ENCODE data around the gene CIT. TPM values are rescaled to one million over a fixed set of nuclear protein-coding genes. Genes with fewer than 3 reads are reported as not detected.
A peak's percentile ranks its signal among the peaks of the same experiment; 100 is the strongest.

The CIT gene
- total and polyA plus RNA-seq, 2 donors (not counting 1 experiment from before 2014, with no cell fraction given), result 6.8 to 25.4 TPM

GRCh38 chr12:119775246-119775895 lies 101.7 kb downstream of the CIT start:
- no peaks in the 10 kb centered on the region for H3K27me3 ChIP-seq (ENCODE audit: control insufficient read depth, insufficient read depth, low read length)
- DNase-seq (ENCODE audit: low read depth in 2 of 2), result no peak
- H3K9me3 ChIP-seq (ENCODE audit: control insufficient read depth, insufficient read depth, low read depth, low read length), result no peaks in the 10 kb centered on the region
- no peak overlapping the region for H3K9ac ChIP-seq (ENCODE audit: insufficient read depth, low read length)
- H3K4me1 ChIP-seq (ENCODE audit: control insufficient read depth, extremely low read depth, insufficient read depth, low read length), result no peaks in the 10 kb centered on the region
- no peaks in the 10 kb centered on the region for H4K20me1 ChIP-seq (ENCODE audit: control insufficient read depth, extremely low read depth, insufficient read depth, low read length)
- H3K4me2 ChIP-seq (ENCODE audit: extremely low read depth, insufficient read depth, low read length), result no peak overlapping the region
- no peak overlapping the region for H3K27ac ChIP-seq (ENCODE audit: insufficient read depth, low read length)
- H2AFZ ChIP-seq (ENCODE audit: low read length), result no peak overlapping the region
- no peak overlapping the region for H3K4me3 ChIP-seq (replicated peaks in 1 of 4; ENCODE audit: control extremely low read depth in 1 of 4, insufficient read depth in 1 of 4, low read depth in 3 of 4, low read length in 4 of 4)
- H3K36me3 ChIP-seq (ENCODE audit: control insufficient read depth, insufficient read depth, low read length), result peaks cover 4% of the 10 kb centered on the region
- no peak for TF ChIP-seq CTCF (conservative IDR thresholded peaks at IDR 0.05 in 1 of 2, IDR thresholded peaks at IDR 0.05 in 1 of 2; ENCODE audit: low read depth in 1 of 2, low read length in 2 of 2)
- TF ChIP-seq EZH2 (IDR thresholded peaks at IDR 0.05; ENCODE audit: low read length, missing control alignments), result no peak
- no peaks in the 10 kb centered on the region for H3K79me2 ChIP-seq (ENCODE audit: control insufficient read depth, insufficient read depth, low read length)

GRCh38 chr12:119772431-119772830 lies 104.7 kb downstream of the CIT start:
- Histone ChIP-seq H3K27me3 (ENCODE audit: control insufficient read depth, insufficient read depth, low read length) (no peaks in the 10 kb centered on the region), H3K4me3 (replicated peaks in 1 of 4; ENCODE audit: control extremely low read depth in 1 of 4, insufficient read depth in 1 of 4, low read depth in 3 of 4, low read length in 4 of 4) (no peak overlapping the region), H3K79me2 (ENCODE audit: control insufficient read depth, insufficient read depth, low read length) (no peaks in the 10 kb centered on the region), H3K4me2 (ENCODE audit: extremely low read depth, insufficient read depth, low read length) (no peak overlapping the region), H3K4me1 (ENCODE audit: control insufficient read depth, extremely low read depth, insufficient read depth, low read length) (no peaks in the 10 kb centered on the region), H4K20me1 (ENCODE audit: control insufficient read depth, extremely low read depth, insufficient read depth, low read length) (no peaks in the 10 kb centered on the region), H3K27ac (ENCODE audit: insufficient read depth, low read length) (no peak overlapping the region), H3K36me3 (ENCODE audit: control insufficient read depth, insufficient read depth, low read length) (peaks cover 6% of the 10 kb centered on the region), H2AFZ (ENCODE audit: low read length) (no peak overlapping the region), H3K9me3 (ENCODE audit: control insufficient read depth, insufficient read depth, low read depth, low read length) (no peaks in the 10 kb centered on the region), H3K9ac (ENCODE audit: insufficient read depth, low read length) (no peak overlapping the region)
- no peak for DNase-seq (ENCODE audit: low read depth in 2 of 2)
- TF ChIP-seq CTCF (conservative IDR thresholded peaks at IDR 0.05 in 1 of 2, IDR thresholded peaks at IDR 0.05 in 1 of 2; ENCODE audit: low read depth in 1 of 2, low read length in 2 of 2), result no peak
- no peak for TF ChIP-seq EZH2 (IDR thresholded peaks at IDR 0.05; ENCODE audit: low read length, missing control alignments)

- H3K27ac ChIP-seq (ENCODE audit: insufficient read depth, low read length), result no peak overlapping the region
- no peak overlapping the region for H3K4me3 ChIP-seq (replicated peaks in 1 of 4; ENCODE audit: control extremely low read depth in 1 of 4, insufficient read depth in 1 of 4, low read depth in 3 of 4, low read length in 4 of 4)
- H3K36me3 ChIP-seq (ENCODE audit: control insufficient read depth, insufficient read depth, low read length), result peaks cover 6% of the 10 kb centered on the region
- H4K20me1 ChIP-seq (ENCODE audit: control insufficient read depth, extremely low read depth, insufficient read depth, low read length), result no peaks in the 10 kb centered on the region
- DNase-seq (ENCODE audit: low read depth in 2 of 2), result peak in 1 of 2 donors; percentile 10
- no peaks in the 10 kb centered on the region for H3K27me3 ChIP-seq (ENCODE audit: control insufficient read depth, insufficient read depth, low read length)
- no peaks in the 10 kb centered on the region for H3K4me1 ChIP-seq (ENCODE audit: control insufficient read depth, extremely low read depth, insufficient read depth, low read length)
- H3K9ac ChIP-seq (ENCODE audit: insufficient read depth, low read length), result no peak overlapping the region
- H3K9me3 ChIP-seq (ENCODE audit: control insufficient read depth, insufficient read depth, low read depth, low read length), result no peaks in the 10 kb centered on the region
- H3K79me2 ChIP-seq (ENCODE audit: control insufficient read depth, insufficient read depth, low read length), result no peaks in the 10 kb centered on the region
- TF ChIP-seq CTCF (conservative IDR thresholded peaks at IDR 0.05 in 1 of 2, IDR thresholded peaks at IDR 0.05 in 1 of 2; ENCODE audit: low read depth in 1 of 2, low read length in 2 of 2) (no peak), EZH2 (IDR thresholded peaks at IDR 0.05; ENCODE audit: low read length, missing control alignments) (no peak)
- no peak overlapping the region for H2AFZ ChIP-seq (ENCODE audit: low read length)
- no peak overlapping the region for H3K4me2 ChIP-seq (ENCODE audit: extremely low read depth, insufficient read depth, low read length)
These were observed 107.0 kb downstream of the CIT start for GRCh38 chr12:119770146-119770545.

Measured in fibroblast of lung (primary cell).